LNCAP (cell line): ENCODE data around the gene USHBP1.

ENCODE experiments used
- CTCF ChIP-seq: fragments of 450-650 bp; IDR thresholded peaks from 2 replicates; pipeline ENCODE4 v1.5.1; 2017; ENCODE audit warnings: mild to moderate bottlenecking

The USHBP1 gene

GRCh38 chr19:17248011-17248776 is 16.4 kb downstream of the USHBP1 start:
- TF ChIP-seq CTCF, result no peak

GRCh38 chr19:17246681-17247425 is 17.7 kb downstream of the USHBP1 start:
- no peak for TF ChIP-seq CTCF

- no peak for TF ChIP-seq CTCF
These were observed 19.0 kb downstream of the USHBP1 start, which contains the start of gene NR2F6 for GRCh38 chr19:17245535-17245984. TSS of gene NR2F6 (minus strand) at chr19:17245919. CDS start at chr19:17245220, 699 bp downstream.

GRCh38 chr19:17244618-17245534 is 19.7 kb downstream of the USHBP1 start:
- TF ChIP-seq CTCF, result no peak

GRCh38 chr19:17243830-17244617 is 20.5 kb downstream of the USHBP1 start:
- TF ChIP-seq CTCF, result no peak

- TF ChIP-seq CTCF, result no peak
These were observed 21.2 kb downstream of the USHBP1 start for GRCh38 chr19:17243211-17243829.
